K562 (cell line): ENCODE data around the gene IRX5. TPM values are rescaled to one million over a fixed set of nuclear protein-coding genes. Genes with fewer than 3 reads are reported as not detected.

Source experiments
- ATAC-seq: fragments of 200-7000 bp; cut with Tn5 transposase; 3 replicates; pipeline ENCODE4 v1.9.1; 2020; ENCODE audit warnings: moderate library complexity
- BruUV-seq: library from RNA; stranded (reverse); fragments of 400-500 nt; replicated peaks from 2 replicates; lab custom pipeline; 2021; lab: Mats Ljungman, UMichigan
- CTCF ChIA-PET: fragments of 300-600 bp; formaldehyde crosslinking; extraction: SDS; loops from one replicate; lab custom pipeline; 2021; ENCODE audit warnings: low intra/inter-chr PET ratio; lab: Yijun Ruan, JAX
- POLR2A ChIA-PET: fragments of 300-600, 350-650 bp; sonication (Branson Sonifier 250); formaldehyde crosslinking; extraction: SDS; loops from one replicate; lab custom pipeline; 2021; ENCODE audit warnings: antibody characterized with exemption, inconsistent platforms; lab: Yijun Ruan, JAX
- DNase-seq, 4 experiments: peaks; one replicate each; pipeline versions ENCODE4 v3.0.0 to v3.0.0-alpha.2; 2011 to 2018; ENCODE audit warnings: low spot score in 3 of 4, mixed read lengths in 3 of 4; ENCODE audit errors: extremely low read depth in 1 of 4
- FAIRE-seq: peaks from 2 replicates; lab custom pipeline; 2011; peaks lifted over from hg19 to GRCh38; lab: Jason Lieb, UNC
- H2AFZ ChIP-seq: 2 replicates; pipeline ENCODE4 v1.6.0; 2011; ENCODE audit warnings: low read depth, low read length, control low read depth, inconsistent platforms
- H3K27ac ChIP-seq: fragments of 200-600 bp; 3 replicates; pipeline ENCODE4 v1.8.0; 2011; ENCODE audit warnings: low read depth, mild to moderate bottlenecking, control low read depth, inconsistent platforms, low read length, moderate library complexity, mixed read lengths; ENCODE audit errors: extremely low read depth
- H3K27me3 ChIP-seq, 2 experiments: fragments of 300-600 bp in 1 of 2; 2 replicates in 1 of 2; 3 replicates in 1 of 2; pipeline versions ENCODE4 v1.6.0 to v1.8.0; 2011; ENCODE audit warnings: inconsistent platforms in 2 of 2, low read length in 2 of 2, mild to moderate bottlenecking in 1 of 2, mixed read lengths in 1 of 2, moderate library complexity in 1 of 2; ENCODE audit not compliant: control insufficient read depth in 2 of 2, insufficient read depth in 2 of 2
- H3K36me3 ChIP-seq: fragments of 300-600 bp; 3 replicates; pipeline ENCODE4 v1.8.0; 2011; ENCODE audit warnings: mild to moderate bottlenecking, low read length, inconsistent platforms; ENCODE audit not compliant: control insufficient read depth, insufficient read depth
- H3K4me1 ChIP-seq, 2 experiments: fragments of 200-600 bp in 1 of 2; replicated peaks in 1 of 2; 2 replicates in 1 of 2; 3 replicates in 1 of 2; pipeline versions ENCODE4 v1.5.1 to v1.8.0; 2011; ENCODE audit warnings: inconsistent platforms in 2 of 2, low read length in 2 of 2, mild to moderate bottlenecking in 1 of 2, mixed read lengths in 1 of 2, moderate library complexity in 1 of 2; ENCODE audit not compliant: control insufficient read depth in 2 of 2, insufficient read depth in 2 of 2
- H3K4me2 ChIP-seq: 2 replicates; pipeline ENCODE4 v1.6.1; 2011; ENCODE audit warnings: low read length, control low read depth, inconsistent platforms, mixed read lengths; ENCODE audit not compliant: insufficient read depth
- H3K4me3 ChIP-seq: fragments of 200-600 bp; sonication (generic), shearing (Covaris generic); 2 replicates; pipeline ENCODE4 v1.5.1; 2016; ENCODE audit warnings: control low read depth, inconsistent platforms
- H3K79me2 ChIP-seq: fragments of 200-600 bp; 3 replicates; pipeline ENCODE4 v1.8.0; 2011; ENCODE audit warnings: low read length, inconsistent platforms; ENCODE audit not compliant: control insufficient read depth, insufficient read depth
- H3K9ac ChIP-seq, 2 experiments: 2 replicates each; pipeline versions ENCODE4 v1.6.0 to v1.6.1; 2011; ENCODE audit warnings: low read depth in 2 of 2, low read length in 2 of 2, control low read depth in 1 of 2, inconsistent platforms in 1 of 2, mild to moderate bottlenecking in 1 of 2, mixed read lengths in 1 of 2; ENCODE audit not compliant: insufficient read depth in 1 of 2
- H3K9me1 ChIP-seq: one replicate; pipeline ENCODE4 v1.6.0; 2011; ENCODE audit warnings: inconsistent platforms, mild to moderate bottlenecking, low read length, moderate library complexity; ENCODE audit not compliant: control insufficient read depth, insufficient read depth
- H3K9me3 ChIP-seq: replicated peaks from 2 replicates; pipeline ENCODE4 v1.5.1; 2011; ENCODE audit warnings: low read depth, low read length, inconsistent platforms; ENCODE audit not compliant: control insufficient read depth, insufficient read depth
- H4K20me1 ChIP-seq: replicated peaks from 2 replicates; pipeline ENCODE4 v1.6.1; 2011; ENCODE audit warnings: low read length, inconsistent platforms, mixed read lengths; ENCODE audit not compliant: control insufficient read depth, insufficient read depth
- CCNT2 ChIP-seq: IDR thresholded peaks from 2 replicates; pipeline ENCODE4 v1.6.1; 2011; ENCODE audit warnings: borderline replicate concordance, low read depth, mild to moderate bottlenecking, moderate library complexity, mixed read lengths, low read length; ENCODE audit not compliant: insufficient read length; ENCODE audit errors: extremely low read depth
- MEIS2 ChIP-seq: fragments of 450-650 bp; IDR thresholded peaks from 2 replicates; pipeline ENCODE4 v1.6.1; 2014; ENCODE audit warnings: mild to moderate bottlenecking; ENCODE audit not compliant: partially characterized antibody
- PCBP1 ChIP-seq: fragments of 200-400 bp; formaldehyde crosslinking; IDR thresholded peaks from 2 replicates; pipeline ENCODE4 v1.6.1; 2018; ENCODE audit warnings: mild to moderate bottlenecking, low read depth, low read length; ENCODE audit not compliant: poor library complexity, severe bottlenecking
- RBM25 ChIP-seq: fragments of 200-400 bp; formaldehyde crosslinking; IDR thresholded peaks from 2 replicates; pipeline ENCODE4 v1.6.1; 2018; ENCODE audit warnings: low read length, low read depth, moderate library complexity; ENCODE audit not compliant: severe bottlenecking
- XRCC4 ChIP-seq: IDR thresholded peaks from one replicate; pipeline ENCODE4 v1.6.1; 2011; ENCODE audit not compliant: insufficient read depth, insufficient read length; ENCODE audit errors: extremely low read depth
- ZKSCAN1 ChIP-seq: fragments of 150-350 bp; IDR thresholded peaks from 2 replicates; pipeline ENCODE4 v1.6.1; 2016; ENCODE audit warnings: low read depth, low read length
- ZNF146 ChIP-seq: IDR thresholded peaks from one replicate; pipeline ENCODE4 v1.6.1; 2018; ENCODE audit warnings: missing compliant biosample characterization; ENCODE audit not compliant: unreplicated experiment
- ZNF384 ChIP-seq: IDR thresholded peaks from 2 replicates; pipeline ENCODE4 v1.6.1; 2012; ENCODE audit warnings: low read depth, low read length, improper control_type of control experiment
- WGBS: fragments of 100-300 bp; shearing (Covaris generic); methylation state at CpG from one replicate; pipeline ENCODE4 v1.1.6; 2016; ENCODE audit warnings: low coverage, mixed read lengths; ENCODE audit not compliant: insufficient coverage; ENCODE audit errors: missing lambda C conversion rate; 5-methylcytosine and 5-hydroxymethylcytosine counted together
- in situ Hi-C: fragments of 300-500 bp; cut with MboI; formaldehyde crosslinking; loops from 4 replicates; pipeline ENCODE4 v1.15.0; 2018; ENCODE audit warnings: inconsistent platforms, mixed read lengths
- intact Hi-C: fragments of 100-400 bp; cut with micrococcal nuclease; formaldehyde crosslinking; loops from 2 replicates; pipeline ENCODE4 v1.14.2; 2022
- polyA plus RNA-seq, 8 experiments: library from polyadenylated mRNA; depleted of rRNA in 4 of 8; stranded (reverse) in 5 of 8; unstranded in 3 of 8; fragments of >200 nt; fragmentation: Nextera tagmentation in 2 of 8; fragmentation: Illumina TruSeq in 1 of 8; extraction: Ambion mirVana in 2 of 8; extraction: Trizol in 1 of 8; gene quantifications; 2 replicates each; pipeline versions ENCODE4 v1.2.1 to v1.2.3, GENCODE V29; 2011 to 2014; ENCODE audit warnings: inconsistent platforms in 1 of 8, missing spikeins in 1 of 8
- total RNA-seq, 7 experiments: library from RNA; depleted of rRNA in 6 of 7; stranded (reverse); fragments of >200 nt in 6 of 7; fragmentation: Illumina TruSeq in 2 of 7; extraction: Trizol in 2 of 7; gene quantifications; 2 replicates each; pipeline versions ENCODE4 v1.2.1 to v1.2.3, GENCODE V29; 2011 to 2021; ENCODE audit warnings: low replicate concordance in 1 of 7

IRX5 gene
- total and polyA plus RNA-seq, 9 of the 15 experiments (the other 6 are each of a cell fraction or from before 2014, with no cell fraction given), result 0.20 to 4.2 (median 0.94) TPM

DNA sequence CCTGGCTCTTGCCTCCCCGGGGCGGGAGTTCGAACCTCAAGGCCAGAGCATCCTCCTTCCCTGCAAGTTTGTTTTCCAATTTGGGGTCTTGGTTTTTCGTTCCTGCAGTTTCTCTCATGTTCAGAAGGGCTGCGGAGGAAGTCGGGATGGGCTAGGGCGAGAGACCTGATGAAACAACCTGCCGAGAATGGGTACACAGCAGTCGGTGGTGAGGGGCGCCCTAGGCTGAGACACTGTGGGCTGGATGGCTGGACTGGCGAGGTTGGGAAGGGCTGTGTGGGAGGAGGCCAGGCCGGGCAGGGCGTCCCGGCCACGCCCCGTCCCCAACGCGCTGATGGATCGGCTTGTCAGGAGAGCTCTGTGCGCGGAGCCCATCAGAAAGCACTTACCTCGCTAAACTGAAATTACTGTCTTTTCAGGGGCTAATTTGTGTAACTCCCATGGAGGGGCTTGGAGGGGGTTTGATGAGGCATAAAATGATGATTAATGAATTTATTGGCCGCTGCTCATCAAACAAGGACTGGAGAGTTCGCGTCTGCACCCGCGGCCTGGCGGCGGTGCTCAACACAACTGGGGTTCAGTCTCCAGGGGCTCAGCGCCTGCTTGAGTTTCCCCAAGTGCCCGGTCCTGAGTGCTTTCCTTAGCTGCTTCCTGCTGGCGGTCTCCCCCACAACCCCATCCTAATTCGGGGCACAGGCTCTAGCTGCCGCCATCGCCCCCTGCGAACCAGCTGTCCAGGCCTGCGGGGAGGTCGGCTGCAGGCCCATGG lies 9.0 kb downstream of the IRX5 start:
- intact Hi-C loops (no loop called here), in situ Hi-C loops (no loop called here)
- Histone ChIP-seq H3K36me3 (no peaks in the 10 kb centered on the region), H3K9me3 (no peaks in the 10 kb centered on the region), H3K79me2 (no peaks in the 10 kb centered on the region), H3K9ac (no peak overlapping the region), H3K27ac (no peak overlapping the region), H4K20me1 (no peaks in the 10 kb centered on the region; the same call in 1 of the 2 replicates), H3K9me1 (no peaks in the 10 kb centered on the region), H3K4me1 (peaks cover 0 to 17% of the 10 kb centered on the region in 2 experiments; a peak in 2 of 5 replicates), H3K4me2 (no peak overlapping the region), H2AFZ (no peak overlapping the region), H3K4me3 (no peak overlapping the region), H3K27me3 (peaks cover 4 to 13% of the 10 kb centered on the region in 2 experiments; a peak in 4 of 5 replicates)
- CTCF ChIA-PET, result interaction anchor here (0.6 kb wide), 2 partner anchors 322 to 572 kb away, joined by 3 read pairs; no protein-coding TSS in a partner anchor
- FAIRE-seq, result no peak
- BruUV-seq, result no TSS peak
- 32% methylated on average over 26 of the region's 38 CpGs for WGBS
- no peak for TF ChIP-seq ZNF384
- no peak for TF ChIP-seq CCNT2
- TF ChIP-seq MEIS2, result peak; percentile 66
- no peak for TF ChIP-seq ZNF146
- POLR2A ChIA-PET, result no interaction called here
- peak; percentile 80 for ATAC-seq
- peak; percentile 19 to 50 (median 32) for DNase-seq

DNA sequence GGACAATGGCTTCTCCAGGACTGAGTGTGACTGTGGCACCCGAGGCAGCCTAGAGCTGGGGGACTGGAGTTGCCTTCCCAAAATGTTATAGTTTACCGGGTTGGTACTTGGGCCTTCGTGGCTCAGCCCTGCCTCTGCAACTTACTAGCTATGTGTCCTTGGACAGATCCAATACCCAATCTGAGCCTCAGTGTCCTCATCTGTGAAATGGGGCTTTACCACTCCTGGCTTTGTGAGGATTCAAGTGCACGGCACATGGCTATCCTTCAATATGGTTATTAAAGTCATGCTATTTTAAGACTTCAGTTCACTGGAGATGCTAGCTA lies 9.6 kb downstream of the IRX5 start:
- H3K27me3 ChIP-seq, result peaks cover 4 to 18% of the 10 kb centered on the region in 2 experiments; a peak in 4 of 5 replicates
- ChIA-PET POLR2A (no interaction called here), CTCF (interaction anchor here (0.6 kb wide), 1 partner anchor 572 kb away, joined by 3 read pairs; no protein-coding TSS in a partner anchor)
- in situ Hi-C loops, result no loop called here
- ATAC-seq, result no peak
- intact Hi-C loops, result no loop called here
- H3K9me1 ChIP-seq, result no peaks in the 10 kb centered on the region
- H3K9me3 ChIP-seq, result no peaks in the 10 kb centered on the region
- WGBS, result 14% methylated on average over 4 of the region's 4 CpGs
- no peak for DNase-seq
- FAIRE-seq, result no peak
- no peak overlapping the region for H3K4me2 ChIP-seq
- no peaks in the 10 kb centered on the region for H3K79me2 ChIP-seq
- no peak overlapping the region for H3K9ac ChIP-seq
- H2AFZ ChIP-seq, result no peak overlapping the region
- H3K4me1 ChIP-seq, result peaks cover 0 to 17% of the 10 kb centered on the region in 2 experiments; a peak in 2 of 5 replicates
- TF ChIP-seq PCBP1 (no peak), XRCC4 (no peak), ZKSCAN1 (no peak), RBM25 (peak; percentile 76)
- TF ChIP-seq, all 486 proteins: peak for 1
- H4K20me1 ChIP-seq, result no peaks in the 10 kb centered on the region; the same call in 1 of the 2 replicates
- no peak overlapping the region for H3K4me3 ChIP-seq
- H3K27ac ChIP-seq, result no peak overlapping the region
- no peaks in the 10 kb centered on the region for H3K36me3 ChIP-seq
- BruUV-seq, result no TSS peak
